Esophagus squamous epithelium (tissue), 5 donors: ENCODE measurements around the gene RALGPS1. TPM values are rescaled to one million over a fixed set of nuclear protein-coding genes. Genes with fewer than 3 reads are reported as not detected.
A peak's percentile ranks its signal among the peaks of the same experiment; 100 is the strongest.

Experiments used
- DNase-seq: peaks from one replicate; lab custom pipeline; 2025; lab: John Stamatoyannopoulos, UW
- H3K27ac ChIP-seq, 4 donors: fragments of 200-600 bp; sonication (generic); one replicate each; pipeline ENCODE4 v1.5.1; 2016 to 2019; ENCODE audit warnings: mild to moderate bottlenecking in 1 of 4
- H3K27me3 ChIP-seq, 4 donors: fragments of 200-600 bp; sonication (generic); 1 replicate in 3 of 4; 2 replicates in 1 of 4; pipeline versions ENCODE4 v1.5.1 to v1.6.0; 2017 to 2021; ENCODE audit warnings: antibody characterized with exemption in 1 of 4
- H3K36me3 ChIP-seq, 3 donors: fragments of 200-600 bp; sonication (generic); one replicate each; pipeline ENCODE4 v1.5.1; 2016 to 2019
- H3K4me1 ChIP-seq, 3 donors: fragments of 200-600 bp; sonication (generic); one replicate each; pipeline ENCODE4 v1.5.1; 2017 to 2019
- H3K4me3 ChIP-seq, 4 donors: fragments of 200-600 bp; sonication (generic); 1 replicate in 3 of 4; 2 replicates in 1 of 4; pipeline ENCODE4 v1.5.1; 2016 to 2019; ENCODE audit warnings: mild to moderate bottlenecking in 2 of 4, moderate library complexity in 1 of 4
- H3K9me3 ChIP-seq, 3 donors: fragments of 200-600 bp; sonication (generic); one replicate each; pipeline ENCODE4 v1.5.1; 2016 to 2019
- POLR2A ChIP-seq, 4 donors: fragments of 450-650 bp; IDR thresholded peaks; one replicate each; pipeline ENCODE4 v1.6.1; 2017; ENCODE audit warnings: antibody characterized with exemption in 4 of 4, mild to moderate bottlenecking in 4 of 4, moderate library complexity in 3 of 4
- WGBS, 2 donors: methylation state at CpG; one replicate each; pipeline ENCODE4 v1.1.5; 2018; 5-methylcytosine and 5-hydroxymethylcytosine counted together
- intact Hi-C: fragments of 100-400 bp; cut with DNase I; formaldehyde crosslinking; loops from one replicate; pipeline ENCODE4 v1.15.0; 2022
- total RNA-seq, 4 donors: library from RNA; depleted of rRNA; stranded (reverse); fragments of >200 nt; gene quantifications; one replicate each; pipeline ENCODE4 v1.1.0, GENCODE V29; 2016
- TF ChIP-seq, protein P1 (sequence below), 6 experiments: fragments of 450-650 bp in 4 of 6; fragments of 200-600 bp in 2 of 6; sonication (generic) in 2 of 6; IDR thresholded peaks; one replicate each; pipeline ENCODE4 v1.5.1; 2016 to 2019; ENCODE audit warnings: antibody characterized with exemption in 6 of 6, mild to moderate bottlenecking in 4 of 6, moderate library complexity in 4 of 6
- donor health status: DM: yes; HTN: yes; CAD: no.

RALGPS1 gene
- total RNA-seq, 4 donors from 2014 or later = 3.0 to 16.4 (median 10.6) TPM

- H3K4me1 ChIP-seq = peaks cover 0 to 35% (median 18%) of the 10 kb centered on the region in 3 donors
- no peaks in the 10 kb centered on the region for H3K27me3 ChIP-seq
- intact Hi-C loops = no loop called here
- H3K9me3 ChIP-seq = no peaks in the 10 kb centered on the region
- no peak for DNase-seq
- peaks cover 0 to 5% (median 0%) of the 10 kb centered on the region in 3 donors for H3K36me3 ChIP-seq
- H3K4me3 ChIP-seq = no peak overlapping the region
- 16 to 36% methylated on average over 3 of the region's 3 CpGs for WGBS, 2 donors
- H3K27ac ChIP-seq = peak overlapping the region; percentile 52 to 82 (median 80)
- no peak for TF ChIP-seq POLR2A (IDR thresholded peaks at IDR 0.05)
- TF ChIP-seq, protein P1, sequence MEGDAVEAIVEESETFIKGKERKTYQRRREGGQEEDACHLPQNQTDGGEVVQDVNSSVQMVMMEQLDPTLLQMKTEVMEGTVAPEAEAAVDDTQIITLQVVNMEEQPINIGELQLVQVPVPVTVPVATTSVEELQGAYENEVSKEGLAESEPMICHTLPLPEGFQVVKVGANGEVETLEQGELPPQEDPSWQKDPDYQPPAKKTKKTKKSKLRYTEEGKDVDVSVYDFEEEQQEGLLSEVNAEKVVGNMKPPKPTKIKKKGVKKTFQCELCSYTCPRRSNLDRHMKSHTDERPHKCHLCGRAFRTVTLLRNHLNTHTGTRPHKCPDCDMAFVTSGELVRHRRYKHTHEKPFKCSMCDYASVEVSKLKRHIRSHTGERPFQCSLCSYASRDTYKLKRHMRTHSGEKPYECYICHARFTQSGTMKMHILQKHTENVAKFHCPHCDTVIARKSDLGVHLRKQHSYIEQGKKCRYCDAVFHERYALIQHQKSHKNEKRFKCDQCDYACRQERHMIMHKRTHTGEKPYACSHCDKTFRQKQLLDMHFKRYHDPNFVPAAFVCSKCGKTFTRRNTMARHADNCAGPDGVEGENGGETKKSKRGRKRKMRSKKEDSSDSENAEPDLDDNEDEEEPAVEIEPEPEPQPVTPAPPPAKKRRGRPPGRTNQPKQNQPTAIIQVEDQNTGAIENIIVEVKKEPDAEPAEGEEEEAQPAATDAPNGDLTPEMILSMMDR (IDR thresholded peaks at IDR 0.05) = no peak
These were observed 43.1 kb downstream of the RALGPS1 start for GRCh38 chr9:126957687-126958053.

DNA sequence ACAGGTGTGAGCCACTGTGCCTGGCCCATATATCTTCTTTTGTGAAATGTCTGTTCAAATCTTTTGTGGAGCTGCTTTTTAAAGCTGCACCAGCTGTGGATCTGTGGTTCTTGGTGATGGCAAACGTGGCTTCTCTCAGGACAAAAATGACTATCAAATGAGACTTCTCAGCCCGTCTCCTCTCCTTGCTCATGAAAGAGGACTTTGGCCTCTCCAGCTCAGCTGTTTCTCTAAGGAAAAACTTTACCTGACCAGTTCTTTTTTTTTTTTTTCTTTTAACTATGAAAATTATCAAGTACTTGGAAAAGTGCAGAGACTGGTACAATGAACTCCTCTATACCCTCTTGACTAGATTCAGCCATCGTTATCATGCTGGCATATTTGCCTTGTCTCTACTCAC lies 44.8 kb downstream of the RALGPS1 start:
- Histone ChIP-seq H3K4me1 (peaks cover 0 to 32% (median 14%) of the 10 kb centered on the region in 3 donors), H3K9me3 (no peaks in the 10 kb centered on the region), H3K27ac (no peak overlapping the region), H3K4me3 (no peak overlapping the region), H3K27me3 (no peaks in the 10 kb centered on the region), H3K36me3 (peaks cover 0 to 13% (median 0%) of the 10 kb centered on the region in 3 donors)
- no peak for TF ChIP-seq POLR2A (IDR thresholded peaks at IDR 0.05)
- TF ChIP-seq, protein P1 (IDR thresholded peaks at IDR 0.05) = no peak
- no peak for DNase-seq
- 90 to 92% methylated on average over 3 of the region's 3 CpGs for WGBS, 2 donors
- intact Hi-C loops = no loop called here

GRCh38 chr9:126959917-126960316 lies 45.3 kb downstream of the RALGPS1 start:
- Histone ChIP-seq H3K27me3 (no peaks in the 10 kb centered on the region), H3K4me1 (peaks cover 0 to 32% (median 14%) of the 10 kb centered on the region in 3 donors), H3K36me3 (peaks cover 0 to 13% (median 0%) of the 10 kb centered on the region in 3 donors), H3K27ac (no peak overlapping the region), H3K9me3 (no peaks in the 10 kb centered on the region), H3K4me3 (no peak overlapping the region)
- TF ChIP-seq, protein P1 (IDR thresholded peaks at IDR 0.05) = no peak
- TF ChIP-seq POLR2A (IDR thresholded peaks at IDR 0.05) = no peak
- intact Hi-C loops = loop anchor here (5.0 kb wide), 1 partner anchor 232 kb away; no protein-coding TSS in a partner anchor
- DNase-seq = no peak

- intact Hi-C loops = loop anchor here (5.0 kb wide), 1 partner anchor 230 kb away; no protein-coding TSS in a partner anchor
- WGBS, 2 donors = 86 to 96% methylated on average over 2 to 6 of the region's 6 CpGs
- Histone ChIP-seq H3K9me3 (no peaks in the 10 kb centered on the region), H3K27me3 (no peaks in the 10 kb centered on the region), H3K4me3 (no peak overlapping the region), H3K36me3 (peaks cover 0 to 13% (median 0%) of the 10 kb centered on the region in 3 donors), H3K4me1 (peaks cover 0 to 21% (median 5%) of the 10 kb centered on the region in 3 donors), H3K27ac (no peak overlapping the region)
- no peak for TF ChIP-seq POLR2A (IDR thresholded peaks at IDR 0.05)
- TF ChIP-seq, protein P1 (IDR thresholded peaks at IDR 0.05) = no peak
- DNase-seq = no peak
These were observed 47.8 kb downstream of the RALGPS1 start for GRCh38 chr9:126962336-126962735.

GRCh38 chr9:126965077-126965476 lies 50.5 kb downstream of the RALGPS1 start:
- H3K4me1 ChIP-seq = peaks cover 0 to 7% (median 0%) of the 10 kb centered on the region in 3 donors
- no peak overlapping the region for H3K4me3 ChIP-seq
- DNase-seq = no peak
- H3K27me3 ChIP-seq = no peaks in the 10 kb centered on the region
- no peak overlapping the region for H3K27ac ChIP-seq
- H3K36me3 ChIP-seq = peaks cover 0 to 17% (median 0%) of the 10 kb centered on the region in 3 donors
- 86 to 89% methylated on average over 3 of the region's 3 CpGs for WGBS, 2 donors
- H3K9me3 ChIP-seq = no peaks in the 10 kb centered on the region
- no peak for TF ChIP-seq POLR2A (IDR thresholded peaks at IDR 0.05)
- TF ChIP-seq, protein P1 (IDR thresholded peaks at IDR 0.05) = no peak
- intact Hi-C loops = no loop called here
